Stimulated activated CD4-positive, alpha-beta T cell treated with anti-CD3 and anti-CD28 coated beads, Interleukin-12 subunit alpha, Interleukin-12 subunit beta, amount 100 ng/mL, for 48 hours (primary cell): ENCODE results near the gene LRRK1.

ENCODE experiments used
- DNase-seq, 3 donors: peaks; one replicate each; pipeline ENCODE4 v3.0.0-alpha.2; 2020; ENCODE audit warnings: low read depth in 2 of 3, low spot score in 1 of 3

LRRK1 gene

GRCh38 chr15:101108791-101109190, 189.6 kb downstream of the LRRK1 start:
- DNase-seq, result no peak

- no peak for DNase-seq
These were observed 191.8 kb downstream of the LRRK1 start for GRCh38 chr15:101110681-101111569.

DNA sequence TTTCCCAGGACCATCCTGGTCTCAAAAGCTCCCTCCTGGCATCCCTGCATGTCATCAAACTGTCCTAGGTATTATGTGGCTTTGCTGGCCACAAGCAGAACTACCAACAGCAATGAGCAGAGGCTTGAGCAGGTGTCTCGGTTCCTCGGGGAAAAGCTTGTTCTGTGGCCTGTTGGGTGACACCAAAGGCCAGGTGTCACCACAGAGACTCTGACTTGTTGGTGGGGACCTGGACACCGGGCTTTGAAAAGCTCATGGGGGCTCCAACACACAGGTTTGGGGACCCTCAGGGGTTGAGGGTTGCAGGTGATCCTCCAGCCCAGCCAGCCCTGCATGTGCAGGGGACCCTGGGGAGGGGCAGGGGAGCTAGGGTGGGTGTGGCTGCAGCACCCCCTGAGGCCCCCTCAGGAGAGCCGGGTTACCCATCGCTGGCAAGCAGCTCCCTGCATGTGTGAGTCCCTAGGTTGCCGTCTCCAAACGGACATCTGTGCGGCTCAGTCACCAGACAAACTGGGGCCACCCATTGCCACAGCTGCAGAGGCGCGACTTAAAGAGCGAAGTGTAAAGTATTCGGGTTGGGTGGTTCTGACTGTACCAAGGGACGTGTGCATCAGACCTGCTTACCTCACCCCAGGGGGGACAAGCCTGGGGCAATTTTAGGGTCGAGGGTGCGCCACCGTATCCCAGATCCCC, 192.6 kb downstream of the LRRK1 start:
- no peak for DNase-seq

GRCh38 chr15:101112336-101113113, 193.4 kb downstream of the LRRK1 start:
- no peak for DNase-seq

GRCh38 chr15:101113114-101114005, 194.2 kb downstream of the LRRK1 start:
- no peak for DNase-seq

GRCh38 chr15:101114166-101114565, 195.0 kb downstream of the LRRK1 start:
- DNase-seq, result no peak

- no peak for DNase-seq
These were observed 195.5 kb downstream of the LRRK1 start for GRCh38 chr15:101114610-101115009.

DNA sequence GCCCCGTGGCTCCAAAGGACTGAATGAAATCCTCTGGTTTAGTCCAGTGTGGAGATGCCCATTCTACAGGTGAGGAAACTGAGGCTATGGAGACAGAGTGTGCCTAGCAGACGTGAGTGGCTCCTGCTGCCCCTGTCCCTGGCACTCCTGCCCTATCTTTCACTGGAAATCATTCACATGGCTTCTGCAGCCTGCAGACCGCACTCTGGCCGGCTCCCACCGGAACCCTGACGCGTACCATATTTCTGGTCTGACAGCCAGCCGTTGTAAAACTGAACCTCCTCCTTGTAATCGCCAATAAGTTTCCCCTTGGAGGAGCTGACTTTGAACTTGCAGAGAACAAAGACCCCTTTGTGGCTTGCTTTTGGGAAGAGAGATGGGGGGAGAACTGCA, 196.2 kb downstream of the LRRK1 start:
- no peak for DNase-seq

GRCh38 chr15:101115786-101116680, 196.9 kb downstream of the LRRK1 start:
- DNase-seq, result no peak

DNA sequence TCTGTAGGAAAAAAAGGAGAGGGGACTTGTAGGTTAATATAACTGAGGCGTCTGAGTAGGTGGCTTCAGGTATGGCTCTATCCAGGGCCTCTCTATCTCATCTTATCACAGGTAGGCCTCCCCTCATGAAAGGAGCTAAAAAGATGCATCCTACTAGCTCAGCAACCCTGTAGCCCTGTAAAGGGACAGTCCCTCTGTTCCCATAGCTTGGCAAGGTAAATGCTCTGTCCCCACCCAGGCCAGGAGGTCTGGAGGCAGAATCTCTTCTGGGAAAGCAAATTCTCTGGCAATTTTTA, 197.5 kb downstream of the LRRK1 start:
- no peak for DNase-seq

DNA sequence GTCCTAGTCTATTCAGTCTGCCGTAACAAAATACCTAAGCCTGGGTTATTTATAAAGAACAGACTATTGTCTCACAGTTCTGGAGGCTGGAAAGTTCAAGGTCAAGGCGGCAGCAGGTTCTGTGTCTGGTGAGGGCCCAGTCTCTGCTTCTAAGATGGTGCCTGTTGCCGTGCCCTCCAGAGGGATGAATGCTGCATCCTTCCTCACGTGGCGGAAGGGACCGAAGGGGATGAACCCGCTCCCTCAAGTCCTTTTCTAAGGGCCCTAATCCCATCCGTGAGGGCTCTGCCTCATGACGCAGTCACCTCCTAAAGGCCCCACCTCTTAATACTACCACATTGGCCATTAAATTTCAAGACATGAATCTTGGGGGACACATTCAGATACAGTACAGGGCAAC, 199.0 kb downstream of the LRRK1 start:
- DNase-seq, result no peak

DNA sequence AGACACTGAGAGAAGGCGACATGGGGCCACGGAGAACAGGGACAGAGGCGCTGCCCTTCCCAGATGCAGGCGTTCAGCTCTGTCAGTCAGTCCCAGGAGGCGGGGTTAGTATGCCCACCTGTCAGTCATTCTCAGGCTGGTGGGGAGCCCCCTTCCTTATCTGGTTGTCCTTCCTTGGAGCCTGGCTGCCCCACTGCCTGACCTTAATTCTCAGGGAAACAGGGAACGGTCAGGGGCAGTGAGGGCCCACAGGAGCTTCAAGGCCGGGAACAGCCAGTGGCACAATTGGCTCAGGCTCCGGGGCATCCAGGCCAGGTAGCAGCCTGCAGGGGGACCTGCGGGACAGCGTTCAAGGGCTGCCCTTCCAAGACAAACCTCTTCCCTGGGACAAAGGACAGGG, 199.5 kb downstream of the LRRK1 start:
- DNase-seq, result no peak

- no peak for DNase-seq
These were observed 200.0 kb downstream of the LRRK1 start for GRCh38 chr15:101119181-101119580.
